ENCODE results near the gene CNOT8.
"Not testable (repeated sequence)": the region's sequence is repeated elsewhere in the genome, so short reads cannot be mapped to it uniquely, and the experiment has no call there.

CNOT8 gene

DNA sequence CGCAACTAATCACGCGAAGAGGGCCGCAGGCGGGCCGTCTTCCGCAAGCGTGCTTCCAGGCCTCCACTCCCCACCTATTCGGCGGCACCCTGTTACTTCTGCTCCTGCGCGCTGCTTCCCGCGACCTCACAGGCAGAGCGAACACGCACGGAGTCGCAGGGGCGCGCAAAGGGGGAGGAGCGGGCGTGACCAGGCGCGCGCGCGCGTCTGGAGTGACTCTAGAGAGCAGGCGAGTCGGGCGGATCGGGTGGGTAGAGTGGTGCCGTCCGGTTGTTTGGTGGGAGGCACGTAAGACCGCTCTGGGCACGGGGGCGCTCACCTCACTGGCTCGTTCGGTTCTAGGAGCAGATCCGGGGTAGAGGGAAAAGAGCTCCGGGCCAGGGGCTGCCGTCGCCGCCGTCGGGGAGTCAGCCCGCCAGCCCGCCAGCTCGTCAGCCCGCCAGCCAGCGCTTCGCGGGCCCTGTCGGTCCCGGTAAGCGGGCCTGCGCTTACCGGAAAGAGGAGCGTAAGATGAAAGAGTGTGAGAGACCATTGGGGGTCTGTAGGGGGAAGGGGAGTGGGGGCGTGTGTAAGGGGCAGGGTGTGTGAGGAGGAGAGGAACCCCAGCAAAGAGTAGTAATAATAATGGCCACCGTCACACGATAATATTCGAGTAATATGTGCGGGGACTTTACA is at the start of gene CNOT8:
Gene CNOT8 (plus strand): TSS at position 331 of the 675 bp plus-strand sequence. CDS start 4,652 bp downstream, outside the sequence.
- peak; percentile 92 for ATAC-seq
- DNase-seq: peak; percentile 97

DNA sequence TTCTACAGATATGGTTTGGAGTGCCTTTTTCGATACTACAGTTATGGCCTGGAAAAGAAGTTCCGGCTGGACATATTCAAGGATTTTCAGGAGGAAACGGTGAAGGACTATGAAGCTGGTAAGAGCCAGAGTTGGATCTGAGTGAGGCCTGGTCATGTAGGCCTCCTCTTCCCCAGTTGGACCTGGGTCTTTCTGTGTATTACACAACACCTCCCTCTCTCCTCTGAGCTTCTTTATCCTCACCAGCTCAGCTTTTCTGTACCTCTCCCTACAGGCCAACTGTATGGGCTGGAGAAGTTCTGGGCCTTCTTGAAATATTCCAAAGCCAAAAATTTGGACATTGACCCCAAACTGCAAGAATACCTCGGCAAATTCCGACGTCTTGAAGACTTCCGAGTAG is 47.2 kb upstream of the CNOT8 start:
- ATAC-seq (no peak), DNase-seq (no peak)

DNA sequence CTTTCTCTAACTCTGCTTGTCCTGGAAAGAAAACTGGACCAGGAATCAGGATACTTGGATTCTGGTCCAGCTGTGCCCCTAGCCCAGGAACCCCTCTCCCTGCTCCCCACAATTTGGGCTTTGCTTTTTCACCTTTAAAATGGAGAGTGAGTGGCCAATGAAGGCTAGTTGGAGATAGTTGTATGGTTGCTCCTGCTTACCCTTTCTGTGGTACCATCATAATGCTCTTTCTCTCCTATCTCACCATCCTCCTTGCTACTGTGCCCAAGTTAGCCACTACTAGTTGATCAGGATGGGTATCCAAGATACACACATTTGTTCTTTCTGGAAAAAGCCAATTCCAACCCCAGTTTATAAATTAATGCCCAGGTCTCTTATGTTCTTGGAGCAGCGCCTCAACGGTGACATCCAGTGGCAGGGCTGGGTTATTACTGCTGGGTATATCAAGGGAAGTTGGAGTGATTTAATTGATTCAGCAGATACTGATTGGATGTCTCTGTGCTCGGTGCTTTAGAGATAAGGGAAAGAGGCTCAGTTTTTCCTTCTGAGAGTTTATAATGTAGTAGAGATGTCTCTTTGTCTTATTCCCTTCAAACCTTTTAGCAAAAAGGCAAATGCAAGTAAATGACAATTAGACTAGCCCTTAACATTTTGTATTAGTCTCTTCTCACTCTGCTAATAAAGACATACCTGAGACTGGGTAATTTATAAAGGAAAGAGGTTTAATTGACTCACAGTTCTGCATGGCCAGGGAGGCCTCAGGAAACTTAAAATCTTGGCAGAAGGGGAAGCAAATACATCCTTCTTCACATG is 46.6 kb upstream of the CNOT8 start:
- ATAC-seq: peak; percentile 66
- peak; percentile 66 for DNase-seq

DNA sequence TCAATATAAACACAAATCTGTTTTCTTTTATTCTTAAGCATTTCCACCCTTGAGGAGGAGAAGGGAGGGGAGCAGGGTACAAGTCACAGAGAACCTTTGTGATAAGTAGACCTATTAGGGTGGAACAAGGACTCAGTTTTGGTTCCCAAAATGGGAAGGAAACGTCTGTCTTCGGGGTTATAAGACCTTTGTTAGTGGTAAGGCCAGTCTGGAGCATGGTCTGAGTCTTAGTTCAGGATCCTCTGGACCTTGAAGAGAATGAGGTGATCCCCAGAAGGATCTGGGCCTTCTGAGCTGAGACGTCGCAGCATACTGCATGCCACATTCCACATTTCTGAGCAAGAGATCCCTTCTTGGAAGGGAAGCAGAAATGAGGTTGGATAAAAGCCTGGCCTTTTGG is 45.3 kb upstream of the CNOT8 start:
- ATAC-seq (no peak), DNase-seq (no peak)

DNA sequence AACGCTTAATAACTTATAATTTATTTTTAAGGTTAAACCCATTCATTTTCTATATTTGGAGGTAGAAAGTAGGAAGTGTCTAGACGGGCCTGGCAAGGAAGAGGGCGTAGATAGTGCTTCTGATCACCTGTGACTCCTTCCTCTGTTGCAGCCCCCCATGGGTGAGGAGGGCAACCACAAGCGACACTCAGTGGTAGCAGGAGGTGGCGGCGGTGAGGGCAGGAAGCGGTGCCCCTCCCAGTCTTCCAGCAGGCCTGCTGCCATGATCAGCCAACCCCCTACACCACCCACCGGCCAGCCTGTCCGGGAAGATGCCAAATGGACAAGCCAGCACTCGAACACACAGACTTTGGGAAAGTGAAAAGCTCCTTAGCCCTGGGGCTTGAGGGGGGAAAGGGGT is 44.7 kb upstream of the CNOT8 start:
- ATAC-seq (peak; percentile 34), DNase-seq (peak; percentile 28)

DNA sequence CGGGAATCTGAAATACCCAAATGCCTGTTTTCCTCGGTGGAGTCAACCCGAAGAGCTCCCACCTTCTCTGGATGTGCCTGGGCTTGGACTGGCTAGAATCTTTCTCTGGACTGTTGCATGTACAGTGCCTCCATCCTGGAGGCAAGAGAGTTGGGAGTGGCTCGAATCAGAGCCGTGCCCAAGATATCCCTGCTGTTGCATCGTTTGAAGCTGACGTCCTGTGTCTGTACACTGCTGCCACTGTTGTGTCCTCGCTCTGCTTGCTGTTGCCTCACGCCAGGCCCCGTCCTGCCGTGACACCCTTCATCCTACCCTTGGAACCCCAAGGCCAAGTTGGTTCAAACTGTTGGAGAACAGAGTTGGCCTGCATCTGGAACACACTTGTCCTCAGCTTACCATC is 43.4 kb upstream of the CNOT8 start:
- DNase-seq: no peak
- ATAC-seq: no peak

DNA sequence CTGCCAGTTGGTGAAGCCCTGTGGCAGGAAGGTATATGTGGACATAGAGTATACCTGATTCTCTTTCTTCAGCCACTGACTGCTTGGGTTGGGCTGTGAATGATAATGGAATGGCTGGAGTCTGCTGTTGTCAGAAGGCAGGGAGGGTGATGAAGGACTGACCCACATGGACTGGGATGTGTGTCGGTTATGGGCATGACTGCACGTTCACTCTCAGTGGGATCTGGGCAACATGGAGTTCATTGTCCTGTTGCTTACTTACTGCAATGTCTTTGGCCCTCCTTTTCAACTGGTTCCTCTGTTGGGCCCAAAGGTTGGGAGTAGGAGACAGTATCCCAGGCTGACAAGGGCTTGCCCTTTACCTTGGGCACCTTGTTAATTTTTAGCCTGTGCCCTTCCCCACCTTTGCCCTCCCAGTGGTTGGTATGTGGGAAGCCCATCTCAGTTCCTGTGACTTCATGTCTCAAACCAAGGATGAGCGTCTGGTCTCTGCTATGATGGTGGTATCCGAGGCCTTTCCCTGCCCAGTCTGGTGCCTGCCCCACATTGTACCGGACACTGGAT is 42.7 kb upstream of the CNOT8 start:
- no peak for DNase-seq
- ATAC-seq: no peak

DNA sequence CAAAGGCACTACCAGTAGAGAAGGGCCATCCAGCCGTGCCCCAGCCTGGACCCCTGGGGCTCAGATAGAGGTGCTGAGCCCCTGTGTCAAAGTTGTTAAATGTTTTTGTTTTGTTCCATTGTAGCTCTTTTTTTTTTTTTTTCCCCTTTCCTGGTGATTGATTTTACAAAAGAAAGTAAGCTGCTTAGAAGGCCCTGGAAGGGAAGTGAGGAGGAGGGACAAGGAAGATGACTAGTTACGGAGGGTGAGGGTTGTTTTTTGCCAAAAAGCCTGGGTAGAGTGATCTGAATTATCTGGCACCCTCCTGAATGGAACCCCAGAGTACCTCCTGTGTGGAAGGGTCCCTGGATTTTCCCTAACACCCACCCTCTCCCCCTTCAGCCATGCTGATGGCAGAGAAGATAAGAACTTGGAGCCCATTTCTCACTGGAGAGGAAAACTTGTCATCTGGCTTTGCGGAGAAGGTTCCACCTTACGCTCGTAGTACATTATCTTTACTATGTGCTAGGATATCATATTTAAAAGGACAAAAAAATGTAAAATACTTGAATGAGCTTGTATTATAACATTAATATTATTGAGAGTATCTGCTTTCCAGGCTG is 41.4 kb upstream of the CNOT8 start:
- DNase-seq: no peak
- ATAC-seq: no peak

DNA sequence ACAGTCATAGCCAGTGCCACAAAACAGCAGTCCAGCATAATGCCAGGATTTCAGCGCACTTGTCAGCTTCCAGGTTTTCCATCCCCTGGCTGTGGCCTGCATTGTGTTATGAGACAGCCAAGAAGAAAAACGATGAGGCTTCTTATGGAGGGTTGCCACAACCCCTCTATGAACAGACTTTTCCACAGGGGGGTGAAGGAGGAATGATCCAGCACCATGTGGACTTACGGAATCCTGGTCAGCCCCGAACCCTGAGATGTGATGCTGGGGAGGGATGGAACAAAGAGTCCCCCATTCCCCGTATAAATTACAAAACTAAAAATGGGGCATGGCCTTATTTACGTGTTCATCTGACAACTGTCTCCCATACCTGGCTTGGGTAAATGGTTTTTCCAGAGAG is 40.6 kb upstream of the CNOT8 start:
- no peak for ATAC-seq

DNA sequence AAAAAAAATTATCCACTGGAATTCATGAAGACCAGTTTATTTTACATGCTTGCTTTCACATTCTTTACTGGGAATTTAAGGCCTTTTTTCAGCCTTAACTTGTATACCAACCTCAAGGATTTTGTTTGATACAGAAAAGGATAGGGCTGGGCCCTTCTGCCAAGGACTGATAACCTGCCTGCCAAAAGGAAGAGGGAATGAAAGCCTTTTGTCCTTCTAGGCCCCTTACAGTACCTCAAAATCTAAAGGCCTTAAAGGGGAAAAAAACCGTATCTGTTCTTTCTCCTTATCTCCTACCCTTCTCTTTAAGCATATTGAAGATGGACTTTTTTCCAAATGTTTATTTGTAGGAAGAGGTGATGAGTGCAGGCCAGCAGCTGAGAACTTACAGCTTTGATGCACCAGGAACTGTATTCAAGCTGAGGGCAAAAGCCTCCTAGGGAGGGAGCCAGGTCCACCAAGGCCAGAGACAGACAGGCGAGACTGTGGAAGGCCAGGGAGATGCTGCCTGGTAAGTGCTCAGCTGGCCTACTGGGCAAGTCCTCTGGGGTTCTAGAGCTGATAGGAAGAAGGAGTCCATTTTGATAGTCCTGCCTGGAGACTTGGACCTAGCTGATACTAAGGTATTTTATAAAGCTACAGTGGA is 39.8 kb upstream of the CNOT8 start:
- no peak for ATAC-seq
- no peak for DNase-seq

More for the DNA sequence above, 40.6 kb upstream of the CNOT8 start:
- DNase-seq: no peak

DNA sequence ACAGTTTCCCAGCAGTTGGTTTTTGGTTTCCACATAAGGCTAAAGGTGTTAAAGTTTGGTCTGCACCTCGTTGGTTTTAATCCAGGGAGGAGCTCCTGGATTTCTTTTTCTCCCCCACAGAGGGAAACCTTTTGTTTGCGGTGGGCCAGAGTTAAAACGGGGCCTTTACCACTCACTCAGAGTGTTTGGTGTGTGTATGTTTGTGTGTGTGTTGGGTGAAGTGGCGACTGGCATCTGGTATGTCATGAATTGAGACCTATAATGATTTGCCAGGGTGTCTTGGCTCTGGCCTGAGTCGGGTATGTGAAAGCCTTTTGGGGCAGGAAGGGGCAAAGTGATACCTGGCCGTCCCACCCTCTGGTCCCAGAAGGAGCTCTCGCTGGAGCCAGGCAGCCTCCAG is 38.9 kb upstream of the CNOT8 start:
- ATAC-seq (no peak), DNase-seq (no peak)

DNA sequence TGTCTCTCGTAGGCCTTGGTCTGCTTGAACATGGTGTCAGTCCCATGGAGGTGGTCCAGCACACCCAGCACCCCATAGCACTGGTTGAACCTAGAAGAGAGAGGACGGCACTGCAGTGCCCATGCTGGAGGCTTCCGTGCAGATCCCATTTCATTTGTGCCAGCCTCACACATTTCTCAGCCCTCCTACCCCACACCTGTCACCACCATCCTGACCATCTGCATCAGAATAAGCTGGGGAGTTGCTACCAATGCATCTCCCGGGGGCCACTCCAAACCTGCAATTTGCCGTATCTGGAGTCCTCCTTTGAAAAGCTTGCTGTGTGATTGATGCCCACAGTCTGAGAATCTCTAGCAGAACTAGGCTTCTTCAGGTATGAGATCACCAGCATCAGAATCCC is 38.0 kb upstream of the CNOT8 start:
- DNase-seq (no peak), ATAC-seq (no peak)

DNA sequence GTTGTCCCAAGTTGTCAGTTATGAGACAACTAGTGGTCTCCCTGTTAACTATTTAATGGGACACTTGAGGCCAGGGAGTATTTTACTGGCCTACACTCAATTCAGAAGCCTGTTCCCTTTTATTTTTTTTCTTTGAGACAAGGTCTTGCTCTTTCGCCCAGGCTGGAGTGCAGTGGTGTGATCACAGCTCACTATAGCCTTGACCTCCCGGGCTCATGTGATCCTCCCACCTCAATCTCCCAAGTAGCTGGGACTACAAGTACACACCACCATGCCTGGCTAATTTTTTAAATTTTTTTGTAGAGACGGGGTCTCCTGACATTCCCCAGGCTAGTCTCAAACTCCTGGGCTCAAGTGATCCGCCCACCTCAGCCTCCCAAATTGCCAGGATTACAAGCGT is 35.5 kb upstream of the CNOT8 start:
- not testable (repeated sequence) for DNase-seq

DNA sequence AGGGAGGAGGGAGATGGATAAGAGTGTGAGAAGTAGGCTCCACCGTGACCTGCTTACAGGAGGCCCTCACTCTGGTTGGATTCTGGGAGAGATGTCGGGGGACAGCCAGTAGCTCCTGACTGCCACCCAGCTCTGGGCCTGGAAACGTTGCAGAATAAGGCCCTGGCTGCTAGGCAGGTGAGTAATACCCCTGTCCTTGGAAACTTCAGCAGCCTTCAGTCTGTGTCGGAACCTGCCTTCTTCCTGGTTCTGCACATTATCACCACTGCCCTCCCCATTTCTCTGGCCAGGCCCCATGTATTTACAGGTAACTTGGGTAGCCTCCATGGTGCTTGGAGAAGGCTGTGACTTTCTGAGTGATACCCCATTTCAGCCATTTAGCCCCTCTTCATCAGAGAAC is 34.8 kb upstream of the CNOT8 start:
- ATAC-seq: no peak

More for the DNA sequence above, 35.5 kb upstream of the CNOT8 start:
- ATAC-seq: not testable (repeated sequence)

DNA sequence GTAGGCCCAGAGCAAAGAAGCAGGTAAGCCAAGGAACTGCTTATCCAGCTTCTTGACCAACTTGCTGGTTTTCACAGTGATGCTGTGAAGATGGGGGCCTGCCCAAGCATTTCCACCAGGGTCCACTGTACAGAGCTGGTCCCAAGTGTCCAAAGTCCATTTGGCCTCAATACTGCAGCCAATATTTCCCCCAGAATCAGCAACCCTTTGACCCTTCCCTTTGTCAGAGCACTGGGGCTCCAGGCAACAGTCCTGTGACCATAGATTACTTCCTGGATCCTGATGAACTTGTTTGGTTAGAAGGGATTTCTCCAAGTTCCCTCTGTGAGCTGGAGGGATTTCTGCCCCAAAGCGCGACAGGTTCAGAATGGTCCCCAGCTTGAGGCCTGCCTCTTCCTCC is 34.4 kb upstream of the CNOT8 start:
- ATAC-seq: no peak
- no peak for DNase-seq

More for the DNA sequence above, 34.8 kb upstream of the CNOT8 start:
- no peak for DNase-seq

DNA sequence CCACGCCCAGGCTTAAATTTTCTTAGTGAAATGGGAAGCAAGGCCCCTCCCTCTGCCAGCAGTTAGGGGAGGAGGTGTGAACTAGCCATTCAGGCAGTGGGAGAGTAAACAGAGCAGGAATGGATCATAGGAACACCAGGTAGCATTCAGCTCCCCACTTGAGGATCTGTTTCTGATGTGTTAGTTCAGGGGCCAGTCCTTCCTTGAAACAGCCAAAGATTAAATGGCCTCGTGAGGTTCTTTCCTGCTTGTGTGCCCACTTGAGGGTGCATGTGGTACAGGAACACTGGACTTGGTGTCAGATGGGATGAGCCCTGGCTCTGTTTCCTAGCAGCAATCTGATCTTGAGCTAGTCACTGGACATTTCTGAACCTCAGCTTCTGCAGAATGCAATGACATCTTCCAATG is 29.2 kb upstream of the CNOT8 start:
- no peak for DNase-seq
- no peak for ATAC-seq

DNA sequence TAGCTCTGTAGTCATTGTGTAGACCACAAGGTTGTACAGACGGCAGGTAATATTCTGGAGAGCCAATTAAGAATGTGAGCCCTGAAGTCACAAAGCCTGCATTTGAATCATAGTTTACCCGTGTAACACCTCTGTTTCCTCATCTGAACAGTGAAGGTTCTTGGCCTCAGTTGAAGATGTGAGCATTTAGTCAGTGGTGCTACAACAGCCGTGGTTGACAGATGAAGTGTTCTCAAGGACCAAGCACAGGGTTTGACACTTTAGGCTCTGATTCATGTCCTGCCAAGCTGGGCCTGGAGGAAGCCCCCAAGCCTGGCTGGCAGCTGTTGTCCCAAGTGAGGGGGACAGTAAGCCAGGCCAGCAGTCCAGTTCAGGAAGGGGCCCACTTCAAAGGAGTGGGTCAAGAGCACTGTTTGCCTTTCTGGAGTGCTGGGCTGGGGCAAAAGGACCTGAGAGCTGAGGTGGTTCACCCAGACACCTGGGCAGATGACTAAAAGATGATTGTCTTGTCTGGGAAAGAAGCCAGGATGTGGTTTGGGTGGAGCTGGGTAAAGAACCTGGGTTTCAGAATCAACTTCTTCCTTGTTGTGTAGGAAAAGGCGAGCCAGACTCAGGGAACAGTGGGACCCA is 28.7 kb upstream of the CNOT8 start:
- peak; percentile 11 for DNase-seq

DNA sequence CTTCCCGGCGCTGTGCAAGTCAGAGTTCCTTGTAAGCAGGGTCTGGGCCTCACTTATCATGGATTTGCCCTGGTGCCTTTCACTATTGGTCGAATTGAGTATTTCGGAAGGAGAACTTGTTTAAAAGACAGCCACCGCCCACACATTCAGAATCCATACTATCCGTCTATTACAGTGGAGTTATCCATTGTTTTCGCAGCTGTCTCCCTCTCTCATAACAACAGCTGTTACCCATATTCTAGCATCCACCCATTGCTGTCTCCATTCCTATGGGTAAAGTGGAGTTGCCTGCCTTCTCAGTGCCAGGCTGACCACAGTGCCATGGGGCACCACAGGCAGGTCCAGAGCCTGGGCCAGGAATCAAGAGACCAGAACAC is 28.2 kb upstream of the CNOT8 start:
- ATAC-seq (no peak), DNase-seq (no peak)

More for the DNA sequence above, 28.7 kb upstream of the CNOT8 start:
- peak; percentile 70 for ATAC-seq

DNA sequence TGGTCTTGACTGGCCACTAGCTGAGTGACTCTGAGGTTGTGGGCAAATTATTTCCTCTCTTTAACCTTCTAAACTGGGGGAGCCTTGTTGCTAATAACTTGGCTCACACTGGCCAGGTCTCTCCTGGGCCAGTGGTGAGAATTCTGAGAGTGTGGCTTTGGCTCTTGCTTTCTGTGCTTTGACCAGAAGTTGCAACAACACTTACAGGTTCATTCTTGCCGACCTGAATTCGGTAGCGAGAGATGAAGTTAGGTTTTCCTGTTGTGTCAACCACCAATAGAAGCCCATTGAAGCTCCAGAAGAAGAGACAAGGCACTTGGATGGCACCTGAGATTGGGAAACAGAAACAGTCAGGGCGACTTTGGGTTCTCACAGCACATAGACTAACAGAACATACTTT is 27.8 kb upstream of the CNOT8 start:
- DNase-seq (no peak), ATAC-seq (no peak)

DNA sequence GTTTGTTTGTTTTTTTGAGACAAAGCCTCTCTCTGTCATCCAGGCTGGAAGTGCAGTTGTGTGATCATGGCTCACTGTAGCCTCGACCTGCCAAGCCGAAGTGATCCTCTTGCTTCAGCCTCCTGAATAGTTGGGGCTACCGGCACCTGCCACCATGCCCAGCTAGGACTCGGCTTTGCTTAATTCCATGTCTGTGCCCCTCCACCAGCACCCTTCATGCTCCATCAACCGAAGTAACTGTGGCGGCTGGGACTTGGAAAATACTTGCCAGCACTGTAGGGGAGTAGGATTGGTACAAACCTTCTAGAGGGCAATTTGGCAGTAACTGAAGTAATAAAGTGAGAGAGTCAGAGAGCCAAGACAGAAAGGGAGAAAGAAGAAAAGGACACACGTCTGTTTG is 27.0 kb upstream of the CNOT8 start:
- ATAC-seq (no peak), DNase-seq (no peak)

DNA sequence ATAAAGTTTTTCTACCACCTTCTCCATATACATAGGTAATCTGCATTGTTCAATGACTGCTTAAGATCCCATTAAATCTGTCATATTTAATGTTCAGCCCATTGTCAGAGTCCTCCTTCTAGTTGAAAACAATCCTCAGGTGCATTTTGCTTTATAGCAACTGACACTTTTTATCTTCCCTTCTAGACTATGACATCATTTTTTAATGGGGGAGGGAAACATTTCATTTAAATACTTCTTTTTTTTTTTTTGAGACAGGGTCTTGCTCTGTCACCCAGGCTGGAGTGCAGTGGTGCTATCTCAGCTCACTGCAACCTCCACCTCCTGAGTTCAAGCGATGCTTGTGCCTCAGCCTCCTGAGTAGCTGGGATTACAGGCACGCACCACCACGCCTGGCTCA is 25.6 kb upstream of the CNOT8 start:
- not testable (repeated sequence) for DNase-seq, ATAC-seq

DNA sequence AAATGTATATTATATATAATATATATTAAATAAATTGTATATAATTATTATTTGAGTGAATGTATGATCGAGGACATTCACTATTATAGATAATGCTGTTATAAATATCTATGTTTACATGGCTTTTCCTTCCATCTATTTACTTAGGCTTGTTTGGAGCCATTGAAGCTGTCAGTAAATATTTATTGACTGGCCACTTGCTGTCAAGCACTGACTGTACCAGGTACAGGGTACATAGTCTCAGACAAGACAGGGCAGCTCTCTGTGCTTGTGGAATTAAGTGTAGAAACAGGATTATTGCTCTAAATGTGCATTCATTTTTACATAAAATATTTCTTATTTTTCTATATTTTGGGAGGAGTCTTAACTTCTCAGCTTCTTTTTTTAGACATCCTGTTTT is 24.4 kb upstream of the CNOT8 start:
- ATAC-seq: no peak

More for the DNA sequence above, 24.4 kb upstream of the CNOT8 start:
- no peak for DNase-seq

All from stimulated activated naive CD8-positive, alpha-beta T cell treated with anti-CD3 and anti-CD28 coated beads, Interleukin-15, Interleukin-2, amounts not matched to agents 100 U/mL and 50 U/mL, for 24 hours (primary cell).